Islet of Langerhans (tissue), 1 donor: Measurements from ENCODE around the gene TPD52L1.
A peak's percentile ranks its signal among the peaks of the same experiment; 100 is the strongest.
"Not testable (repeated sequence)": the region's sequence is repeated elsewhere in the genome, so short reads cannot be mapped to it uniquely, and the experiment has no call there.

Experiments used
- FAIRE-seq: peaks from one replicate; lab custom pipeline; 2011; peaks lifted over from hg19 to GRCh38; lab: Jason Lieb, UNC

The TPD52L1 gene

GRCh38 chr6:125273965-125274364, 120.4 kb downstream of the TPD52L1 start:
- FAIRE-seq: no peak

DNA sequence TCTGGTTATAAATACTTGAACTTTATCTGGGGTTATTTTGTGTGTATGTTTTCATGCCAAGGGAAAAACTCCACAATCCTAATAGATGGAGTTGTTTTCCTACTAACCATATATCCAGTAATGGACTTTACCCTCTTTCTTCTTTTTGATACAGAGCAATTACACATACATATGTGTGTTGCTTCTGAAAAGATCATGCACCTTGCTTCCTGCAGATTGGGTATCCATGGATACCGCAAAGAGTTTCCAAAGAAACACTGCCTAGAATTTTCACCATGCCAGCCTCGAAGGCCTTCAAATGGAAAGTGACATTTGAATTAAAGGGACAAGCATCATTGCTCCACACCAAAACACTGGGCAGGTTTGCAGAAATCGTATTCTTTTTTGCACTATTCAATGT, 121.4 kb downstream of the TPD52L1 start:
- FAIRE-seq: peak; percentile 72

DNA sequence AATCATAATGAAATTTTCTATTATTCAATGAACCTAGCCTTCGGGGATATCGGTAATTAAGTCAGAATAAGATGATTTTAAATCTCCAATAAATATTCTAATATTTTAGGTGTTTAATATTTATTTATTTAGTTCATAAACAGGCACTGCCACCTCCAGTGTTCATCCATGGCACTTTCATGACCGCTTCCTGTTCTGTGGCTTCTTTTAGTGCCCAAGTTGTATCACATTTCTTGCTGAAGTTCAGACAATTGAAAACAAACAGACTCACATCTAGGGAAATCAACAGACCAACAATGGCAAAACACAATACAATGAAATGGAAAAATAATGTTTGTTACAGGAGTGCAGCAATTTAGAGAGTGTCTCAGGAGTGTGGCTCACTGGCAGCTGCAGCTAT, 122.2 kb downstream of the TPD52L1 start:
- no peak for FAIRE-seq

GRCh38 chr6:125277838-125278237, 124.3 kb downstream of the TPD52L1 start:
- FAIRE-seq: no peak

DNA sequence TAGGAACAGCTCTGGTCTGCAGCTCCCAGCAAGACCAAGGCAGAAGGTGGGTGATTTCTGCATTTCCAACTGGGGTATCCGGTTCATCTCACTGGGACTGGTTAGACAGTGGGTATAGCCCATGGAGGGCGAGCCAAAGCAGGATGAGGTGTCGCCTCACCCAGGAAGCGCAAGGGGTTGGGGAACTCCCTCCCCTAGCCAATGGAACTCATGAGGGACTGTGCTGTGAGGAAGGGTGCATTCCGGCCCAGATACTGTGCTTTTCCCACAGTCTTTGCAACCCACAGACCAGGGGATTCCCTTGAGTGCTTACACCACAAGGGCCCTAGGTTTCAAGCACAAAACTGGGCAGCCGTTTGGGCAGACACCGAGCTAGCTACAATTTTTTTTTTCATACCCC, 126.4 kb downstream of the TPD52L1 start:
- no peak for FAIRE-seq

GRCh38 chr6:125280370-125281035, 126.9 kb downstream of the TPD52L1 start:
- FAIRE-seq: not testable (repeated sequence)

GRCh38 chr6:125282470-125282869, 128.9 kb downstream of the TPD52L1 start:
- not testable (repeated sequence) for FAIRE-seq

- FAIRE-seq: no peak
Observed at GRCh38 chr6:125285353-125285752, 131.8 kb downstream of the TPD52L1 start.

GRCh38 chr6:125285936-125286335, 132.4 kb downstream of the TPD52L1 start:
- FAIRE-seq: no peak

DNA sequence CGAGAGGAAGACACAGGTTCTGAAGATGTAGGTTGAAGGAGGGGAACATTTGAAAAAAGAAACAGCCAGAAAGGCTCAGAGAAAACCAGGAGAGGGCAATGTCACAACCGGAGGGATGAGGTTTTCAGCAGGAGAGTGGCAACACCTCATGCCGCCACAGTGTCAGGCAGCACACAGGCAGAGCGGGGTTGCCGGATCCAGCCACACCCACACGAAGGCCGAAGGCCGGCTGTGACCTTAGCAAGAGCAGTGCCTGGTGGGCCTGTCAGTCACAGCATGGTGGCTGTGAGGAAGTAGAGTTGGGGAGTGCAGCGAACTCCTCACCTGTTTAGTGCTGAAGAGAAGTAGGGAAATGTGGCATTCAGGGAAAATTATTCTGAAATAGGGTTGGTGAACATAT, 134.1 kb downstream of the TPD52L1 start:
- no peak for FAIRE-seq

DNA sequence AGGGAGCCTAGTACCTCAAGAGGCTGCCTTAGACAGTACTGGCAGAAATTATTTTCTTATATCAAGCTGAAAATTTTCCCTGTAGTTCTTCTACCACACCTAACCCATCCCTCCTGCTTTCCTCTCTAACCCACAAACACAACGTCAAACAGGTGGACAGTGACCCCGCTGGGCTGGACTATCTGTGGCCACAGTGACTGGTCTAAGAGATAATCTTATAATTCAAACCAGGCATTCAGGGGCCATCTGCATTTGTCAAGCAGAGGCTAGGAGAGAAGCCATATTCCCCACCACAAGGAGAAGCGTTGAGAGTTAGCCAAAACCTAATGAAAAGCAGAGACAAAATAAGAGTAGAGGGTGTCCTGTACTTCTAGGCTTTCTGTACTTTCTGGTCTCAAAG, 140.0 kb downstream of the TPD52L1 start:
- no peak for FAIRE-seq

DNA sequence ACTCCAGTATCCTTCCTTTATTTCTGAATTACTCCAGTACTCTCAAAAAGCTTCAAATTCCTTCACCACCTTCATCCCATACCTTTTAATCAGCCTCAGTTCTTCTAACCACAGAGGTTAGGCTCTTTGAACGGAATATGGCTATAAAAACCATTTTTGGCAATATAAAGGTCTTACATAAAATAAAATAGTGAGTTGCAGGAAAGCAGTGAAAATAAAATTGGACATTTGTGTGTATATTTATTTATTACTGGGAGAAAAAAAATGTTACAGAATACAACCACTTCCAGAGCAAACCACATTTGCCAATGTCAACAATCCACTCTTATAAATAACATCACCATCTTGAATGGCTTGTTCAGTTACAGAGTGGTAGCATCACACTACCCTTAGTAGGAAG, 140.5 kb downstream of the TPD52L1 start:
- FAIRE-seq: peak; percentile 5

DNA sequence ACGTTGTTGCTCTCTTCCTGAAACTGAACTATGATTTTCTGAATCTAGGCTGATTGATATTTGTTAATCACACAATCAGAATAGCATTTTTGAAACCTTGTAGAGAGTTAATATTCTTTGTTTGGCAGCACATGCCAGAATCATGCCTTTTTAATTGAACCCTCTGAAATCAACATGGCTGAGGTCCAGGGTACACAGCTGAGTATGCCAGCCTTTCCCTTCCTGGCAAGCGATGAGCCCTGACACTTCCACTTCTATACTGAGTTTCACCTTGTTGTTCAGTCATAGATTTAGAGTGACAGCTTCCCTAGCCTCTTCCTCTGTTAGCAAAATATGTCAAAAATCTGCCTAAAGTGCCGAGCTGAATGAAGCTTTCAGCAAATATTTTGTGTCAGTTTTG, 141.4 kb downstream of the TPD52L1 start:
- FAIRE-seq: no peak

DNA sequence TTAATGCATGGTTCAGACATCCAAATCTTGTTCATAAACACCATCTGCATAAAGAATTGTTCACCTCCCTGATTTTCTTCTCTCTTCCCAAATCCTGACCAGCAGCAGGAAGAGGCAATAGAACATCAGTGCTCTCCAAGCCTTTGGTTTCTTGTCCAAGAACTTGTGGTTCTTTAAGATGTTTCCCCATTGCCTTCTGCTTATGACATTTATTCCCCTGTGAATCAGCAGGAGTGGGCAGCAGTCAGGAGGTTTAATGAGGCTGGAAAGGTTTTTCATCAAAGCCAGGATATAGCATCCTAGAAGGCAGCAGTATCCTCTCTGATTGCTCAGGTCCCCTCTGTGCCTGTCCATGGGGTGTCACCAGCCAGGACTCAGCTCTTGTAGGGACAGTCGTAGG, 142.9 kb downstream of the TPD52L1 start:
- FAIRE-seq: no peak

GRCh38 chr6:125299257-125299656, 145.7 kb downstream of the TPD52L1 start:
- FAIRE-seq: no peak

- FAIRE-seq: no peak
Observed at GRCh38 chr6:125300992-125301434, 147.4 kb downstream of the TPD52L1 start.

DNA sequence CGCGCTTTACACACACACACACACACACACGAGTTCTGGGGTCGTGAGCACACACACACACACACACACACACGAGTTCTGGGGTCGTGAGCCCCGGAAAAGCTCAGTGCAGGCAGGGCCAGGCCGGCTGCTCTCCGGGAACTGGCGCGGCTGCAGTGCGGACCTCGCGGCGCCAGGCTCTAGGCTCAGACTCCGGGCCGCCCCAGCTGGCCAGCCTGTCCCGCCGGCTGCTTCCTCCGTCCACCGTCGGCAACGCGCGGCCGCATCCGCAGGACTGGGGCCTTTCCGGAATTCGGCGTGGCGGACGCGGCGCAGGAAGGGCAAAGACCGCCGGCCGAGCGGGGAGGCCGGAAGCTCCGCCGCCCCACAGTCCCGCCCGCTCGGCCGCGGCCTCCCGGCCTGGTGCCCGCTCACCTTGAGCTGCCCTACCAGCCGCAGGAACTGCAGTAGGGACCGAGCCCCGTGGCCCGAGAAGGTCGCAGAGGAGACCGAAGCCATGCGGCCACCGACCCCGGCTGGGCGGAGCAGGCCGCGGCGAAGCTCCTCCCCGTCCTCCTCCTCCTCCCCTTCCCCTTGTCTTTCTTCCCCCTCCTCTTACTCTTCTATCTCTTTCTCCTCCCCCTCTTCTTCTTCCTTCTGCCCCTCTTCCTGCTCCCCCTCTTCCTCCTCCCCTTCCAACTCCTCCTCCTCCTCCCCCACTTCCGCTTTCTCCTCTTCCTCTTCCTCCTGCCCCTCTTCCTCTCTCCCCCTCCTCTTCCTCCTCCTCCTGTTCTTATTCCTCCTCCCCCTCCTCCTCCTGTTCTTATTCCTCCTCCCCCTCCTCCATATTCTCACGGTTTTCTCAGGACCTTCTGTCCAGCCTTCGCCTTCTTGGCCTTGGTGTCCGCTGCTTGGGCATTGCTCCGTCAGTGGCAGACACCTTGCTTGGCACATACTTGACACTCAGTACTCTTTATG, 148.1 kb downstream of the TPD52L1 start, which contains the start of gene HDDC2:
Gene HDDC2, minus strand, starts transcription at position 533 of the 957 bp plus-strand sequence. Its CDS starts 35 bp downstream, at position 498.
- no peak for FAIRE-seq

DNA sequence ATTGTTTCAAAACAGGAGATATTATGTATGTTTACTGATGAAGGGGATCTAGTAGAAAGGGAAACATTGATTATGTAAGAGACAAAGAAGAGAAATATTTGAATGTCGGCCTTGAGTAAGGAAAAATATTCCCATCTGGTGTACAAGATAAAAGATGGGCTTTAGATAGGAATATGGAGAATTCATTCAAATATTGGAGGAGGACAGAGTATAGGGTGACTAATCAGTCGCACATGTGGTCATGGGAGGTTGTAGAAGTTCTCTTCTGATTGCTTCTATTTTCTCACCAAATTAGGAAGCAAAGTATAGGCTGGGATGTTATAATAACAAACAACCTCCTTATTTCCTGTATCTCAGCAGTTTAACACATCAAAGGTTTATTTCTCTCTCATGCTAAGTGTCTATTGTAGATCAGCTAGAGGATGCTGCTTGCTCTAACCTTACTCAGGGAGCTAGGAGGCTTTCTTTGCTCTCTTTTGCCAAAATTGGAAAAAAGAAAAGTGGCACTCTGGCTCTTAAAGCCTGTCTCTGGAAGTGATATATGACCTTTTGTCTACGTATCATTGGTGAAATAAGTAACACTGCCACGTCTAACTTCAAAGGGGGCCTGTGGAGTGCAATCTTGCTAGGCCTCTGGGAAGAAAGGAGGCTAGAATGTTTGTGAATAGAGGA, 149.4 kb downstream of the TPD52L1 start:
- no peak for FAIRE-seq

DNA sequence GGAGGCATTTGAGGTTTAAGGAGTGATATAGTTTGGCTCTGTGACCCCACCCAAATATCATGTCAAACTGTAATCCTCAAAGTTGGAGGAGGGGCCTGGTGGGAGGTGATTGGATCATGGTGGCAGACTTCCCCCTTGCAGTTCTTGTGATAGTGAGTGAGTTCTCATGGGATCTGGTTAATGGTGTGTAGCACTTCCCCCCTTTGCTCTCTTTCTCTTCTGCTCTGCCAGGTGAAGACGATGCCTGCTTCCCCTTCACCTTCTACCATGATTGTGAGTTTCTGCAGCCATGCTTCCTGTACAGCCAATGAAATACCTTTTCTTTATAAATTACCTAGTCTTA, 149.9 kb downstream of the TPD52L1 start:
- no peak for FAIRE-seq

DNA sequence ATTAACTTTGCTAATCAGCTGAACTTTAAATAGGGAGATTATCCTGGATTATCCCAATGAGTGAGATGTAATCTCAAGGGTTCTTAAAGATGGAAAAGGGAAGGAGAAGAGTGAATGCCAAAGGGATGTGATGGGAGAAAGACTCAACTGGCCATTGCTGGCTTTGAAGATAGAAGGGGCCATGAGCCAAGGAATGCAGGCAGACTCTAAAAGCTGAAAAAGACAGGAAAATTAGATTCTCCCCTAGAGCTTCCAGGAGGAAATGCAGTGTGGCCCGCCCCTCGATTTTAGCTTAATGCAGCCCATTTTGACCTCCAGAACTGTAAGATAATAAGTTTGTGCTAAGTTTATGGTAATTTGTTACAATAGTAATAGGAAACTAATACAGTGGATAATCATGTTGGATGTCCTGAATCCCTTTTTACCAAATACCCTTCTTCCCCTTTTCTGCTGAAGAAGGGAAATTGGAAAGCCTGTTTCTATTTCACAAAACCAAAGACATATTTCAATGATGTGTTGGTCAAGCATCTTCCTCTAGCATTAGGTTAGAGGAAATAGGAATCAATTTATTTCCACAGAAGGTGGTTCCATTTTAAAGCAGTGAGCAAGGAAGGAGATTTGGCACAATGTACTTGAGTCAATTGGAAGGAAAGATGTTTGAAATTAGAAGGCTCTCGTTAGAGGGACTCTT, 151.5 kb downstream of the TPD52L1 start:
- FAIRE-seq: no peak

GRCh38 chr6:125306756-125307149, 153.2 kb downstream of the TPD52L1 start:
- FAIRE-seq: no peak

- FAIRE-seq: no peak
Observed at GRCh38 chr6:125307150-125307838, 153.7 kb downstream of the TPD52L1 start.
